LNCAP (cell line): ENCODE data around the gene DNMT1.

Experiments used
- TF ChIP-seq, protein P1 (sequence below): fragments of 450-650 bp; IDR thresholded peaks from 2 replicates; pipeline ENCODE4 v1.5.1; 2017; ENCODE audit warnings: mild to moderate bottlenecking

The DNMT1 gene

DNA sequence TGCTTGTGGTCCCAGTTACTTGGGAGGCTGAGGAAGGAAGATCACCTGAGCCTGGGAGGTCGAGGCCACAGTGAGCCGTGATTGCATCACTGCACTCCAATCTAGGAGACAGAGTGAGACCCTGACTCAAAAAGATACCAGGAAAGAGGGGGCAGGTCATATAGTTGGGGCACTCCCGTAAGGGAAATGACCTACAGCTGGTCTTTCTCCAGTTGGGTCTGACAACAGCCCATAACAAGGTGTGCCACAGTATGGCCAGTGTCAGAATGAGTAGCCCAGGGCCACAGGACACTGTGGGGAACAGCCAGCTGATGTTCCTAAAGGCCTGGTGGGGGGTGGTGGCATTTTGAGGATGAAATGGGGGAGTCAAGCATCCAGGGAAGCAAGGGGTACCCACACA is 10.8 kb downstream of the DNMT1 start:
- TF ChIP-seq, protein P1, sequence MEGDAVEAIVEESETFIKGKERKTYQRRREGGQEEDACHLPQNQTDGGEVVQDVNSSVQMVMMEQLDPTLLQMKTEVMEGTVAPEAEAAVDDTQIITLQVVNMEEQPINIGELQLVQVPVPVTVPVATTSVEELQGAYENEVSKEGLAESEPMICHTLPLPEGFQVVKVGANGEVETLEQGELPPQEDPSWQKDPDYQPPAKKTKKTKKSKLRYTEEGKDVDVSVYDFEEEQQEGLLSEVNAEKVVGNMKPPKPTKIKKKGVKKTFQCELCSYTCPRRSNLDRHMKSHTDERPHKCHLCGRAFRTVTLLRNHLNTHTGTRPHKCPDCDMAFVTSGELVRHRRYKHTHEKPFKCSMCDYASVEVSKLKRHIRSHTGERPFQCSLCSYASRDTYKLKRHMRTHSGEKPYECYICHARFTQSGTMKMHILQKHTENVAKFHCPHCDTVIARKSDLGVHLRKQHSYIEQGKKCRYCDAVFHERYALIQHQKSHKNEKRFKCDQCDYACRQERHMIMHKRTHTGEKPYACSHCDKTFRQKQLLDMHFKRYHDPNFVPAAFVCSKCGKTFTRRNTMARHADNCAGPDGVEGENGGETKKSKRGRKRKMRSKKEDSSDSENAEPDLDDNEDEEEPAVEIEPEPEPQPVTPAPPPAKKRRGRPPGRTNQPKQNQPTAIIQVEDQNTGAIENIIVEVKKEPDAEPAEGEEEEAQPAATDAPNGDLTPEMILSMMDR = no peak

- TF ChIP-seq, protein P1 = no peak
These were observed 11.9 kb downstream of the DNMT1 start for GRCh38 chr19:10182847-10183246.

GRCh38 chr19:10182076-10182475 is 12.7 kb downstream of the DNMT1 start:
- TF ChIP-seq, protein P1 = no peak

DNA sequence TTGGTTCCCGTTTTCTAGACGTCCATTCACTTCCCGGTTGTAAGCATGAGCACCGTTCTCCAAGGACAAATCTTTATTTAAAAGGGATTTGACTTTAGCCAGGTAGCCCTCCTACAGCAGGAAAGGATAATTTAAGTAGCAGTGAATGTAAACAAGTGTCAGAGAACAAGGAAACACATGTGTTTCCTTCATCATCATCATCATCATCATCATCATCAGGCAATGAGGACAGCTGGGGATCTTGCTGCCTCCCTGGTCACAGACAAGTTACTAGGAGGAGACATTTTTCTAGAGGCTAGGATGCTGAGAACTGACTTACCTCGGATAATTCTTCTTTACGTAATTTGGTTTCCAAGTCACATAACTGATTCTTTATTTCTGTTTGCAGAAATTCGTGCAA is 14.3 kb downstream of the DNMT1 start:
- TF ChIP-seq, protein P1 = no peak

DNA sequence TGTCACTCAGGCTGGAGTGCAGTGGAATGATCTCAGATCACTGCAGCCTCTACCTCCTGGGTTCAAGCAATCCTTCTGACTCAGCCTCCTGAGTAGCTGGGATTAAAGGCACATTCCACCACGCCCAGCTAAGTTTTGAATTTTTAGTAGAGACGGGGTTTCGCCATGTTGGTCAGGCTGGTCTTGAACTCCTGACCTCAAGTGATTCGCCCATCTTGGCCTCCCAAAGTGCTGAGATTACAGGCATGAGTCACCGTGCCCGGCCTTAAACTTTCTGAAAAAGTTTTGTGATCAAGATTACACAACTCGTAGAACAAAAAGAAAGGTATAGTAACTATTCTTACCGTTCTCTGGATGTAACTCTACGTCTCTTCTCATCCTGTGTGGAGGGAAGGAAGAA is 21.2 kb downstream of the DNMT1 start:
- TF ChIP-seq, protein P1 = no peak

DNA sequence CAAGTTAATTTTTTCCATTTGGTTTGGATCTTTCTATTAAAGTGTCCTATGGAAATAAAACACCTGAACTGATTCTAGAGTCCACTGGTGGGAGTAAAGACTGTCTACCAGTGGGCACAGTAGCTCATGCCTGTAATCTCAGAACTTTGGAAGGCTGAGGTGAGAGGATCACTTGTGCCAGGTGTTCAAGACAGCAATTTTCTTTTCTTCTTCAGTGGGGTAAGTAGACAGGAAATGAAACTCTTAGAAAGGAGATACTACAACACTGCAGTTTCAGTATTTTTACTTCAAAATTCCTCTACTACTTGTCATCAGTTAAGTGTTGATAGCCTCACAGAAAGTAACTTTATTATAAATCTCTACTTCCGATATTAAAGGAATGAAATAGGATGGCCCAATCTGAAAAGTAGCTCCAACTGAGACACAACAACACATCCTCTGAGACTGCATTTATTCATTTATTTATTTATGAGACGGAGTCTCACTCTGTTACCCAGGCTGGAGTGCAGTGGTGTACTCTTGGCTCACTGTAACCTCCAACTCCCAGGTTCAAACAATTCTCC is 26.3 kb downstream of the DNMT1 start:
- TF ChIP-seq, protein P1 = no peak

GRCh38 chr19:10167459-10167858 is 27.3 kb downstream of the DNMT1 start:
- TF ChIP-seq, protein P1 = no peak

GRCh38 chr19:10166046-10166445 is 28.7 kb downstream of the DNMT1 start:
- TF ChIP-seq, protein P1 = no peak
